Stomach (tissue), 4 donors: ENCODE results near the gene SPATA32.

Experiments
- POLR2A ChIP-seq, 4 donors: fragments of 450-650 bp; IDR thresholded peaks; one replicate each; pipeline ENCODE4 v1.6.1; 2016; ENCODE audit warnings: antibody characterized with exemption in 4 of 4, control low read depth in 2 of 4, mild to moderate bottlenecking in 1 of 4, moderate library complexity in 1 of 4
- TF ChIP-seq, protein P1 (sequence below), 7 experiments: fragments of 450-650 bp in 4 of 7; fragments of 200-600 bp in 3 of 7; sonication (generic) in 3 of 7; IDR thresholded peaks; one replicate each; pipeline ENCODE4 v1.5.1; 2016 to 2019; ENCODE audit warnings: antibody characterized with exemption in 7 of 7, control low read depth in 2 of 7, mild to moderate bottlenecking in 1 of 7

DNA sequence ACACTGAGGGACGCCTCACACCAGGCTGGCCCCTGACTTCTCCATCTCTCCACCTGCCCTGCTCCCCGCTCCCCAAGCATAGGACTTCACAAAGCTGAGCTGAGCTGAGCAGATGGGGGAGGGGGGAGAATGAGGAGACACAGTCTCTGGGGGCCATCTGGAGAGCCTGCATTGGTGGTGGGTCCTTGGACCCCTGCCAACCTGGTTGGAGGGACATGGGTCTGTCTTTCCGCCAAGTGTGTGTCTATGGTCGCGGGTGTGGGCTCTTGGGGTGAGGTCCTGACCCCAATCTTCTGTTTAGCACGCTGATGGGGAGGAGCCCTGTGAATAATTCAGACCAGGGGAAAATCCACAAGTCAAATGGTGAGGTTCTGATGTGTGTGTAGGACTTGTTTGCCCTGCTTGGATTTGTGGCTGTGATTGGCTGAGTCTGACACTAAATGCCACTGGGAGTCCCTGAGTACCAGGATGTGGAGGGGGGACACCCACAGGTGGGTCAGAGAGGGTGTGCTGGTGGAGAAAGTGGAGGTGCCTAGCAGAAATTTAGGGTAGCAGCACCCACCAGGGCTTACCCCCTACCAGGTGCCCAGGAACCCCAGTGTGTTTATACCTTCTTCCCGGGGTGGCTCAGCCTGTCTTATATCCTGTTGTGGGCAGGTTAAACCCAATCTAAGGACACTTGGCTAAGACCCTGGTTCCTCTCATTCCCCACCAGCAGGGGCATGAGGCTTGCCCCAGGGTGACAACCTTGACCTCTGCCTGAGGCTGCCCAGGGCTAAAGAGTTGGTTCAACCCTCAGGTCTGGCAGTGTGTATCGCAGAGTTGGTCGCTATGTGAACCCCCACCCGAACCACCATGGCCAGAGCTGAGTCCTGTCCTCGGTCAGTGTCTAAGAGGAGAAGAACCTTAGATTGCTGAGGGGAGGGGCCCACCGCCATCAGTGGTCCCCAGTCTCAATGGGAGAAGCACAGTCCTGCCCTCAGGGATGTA is 38.1 kb downstream of the SPATA32 start:
- no peak for TF ChIP-seq POLR2A (IDR thresholded peaks at IDR 0.05)
- TF ChIP-seq, protein P1, sequence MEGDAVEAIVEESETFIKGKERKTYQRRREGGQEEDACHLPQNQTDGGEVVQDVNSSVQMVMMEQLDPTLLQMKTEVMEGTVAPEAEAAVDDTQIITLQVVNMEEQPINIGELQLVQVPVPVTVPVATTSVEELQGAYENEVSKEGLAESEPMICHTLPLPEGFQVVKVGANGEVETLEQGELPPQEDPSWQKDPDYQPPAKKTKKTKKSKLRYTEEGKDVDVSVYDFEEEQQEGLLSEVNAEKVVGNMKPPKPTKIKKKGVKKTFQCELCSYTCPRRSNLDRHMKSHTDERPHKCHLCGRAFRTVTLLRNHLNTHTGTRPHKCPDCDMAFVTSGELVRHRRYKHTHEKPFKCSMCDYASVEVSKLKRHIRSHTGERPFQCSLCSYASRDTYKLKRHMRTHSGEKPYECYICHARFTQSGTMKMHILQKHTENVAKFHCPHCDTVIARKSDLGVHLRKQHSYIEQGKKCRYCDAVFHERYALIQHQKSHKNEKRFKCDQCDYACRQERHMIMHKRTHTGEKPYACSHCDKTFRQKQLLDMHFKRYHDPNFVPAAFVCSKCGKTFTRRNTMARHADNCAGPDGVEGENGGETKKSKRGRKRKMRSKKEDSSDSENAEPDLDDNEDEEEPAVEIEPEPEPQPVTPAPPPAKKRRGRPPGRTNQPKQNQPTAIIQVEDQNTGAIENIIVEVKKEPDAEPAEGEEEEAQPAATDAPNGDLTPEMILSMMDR (IDR thresholded peaks at IDR 0.05): no peak
